HCT116 (cell line): ENCODE measurements around the gene KIAA0319L. TPM values are rescaled to one million over a fixed set of nuclear protein-coding genes. Genes with fewer than 3 reads are reported as not detected.

Source experiments
- ATAC-seq: fragments of 200-7000 bp; cut with Tn5 transposase; 2 replicates; pipeline ENCODE4 v1.9.1; 2020; ENCODE audit warnings: mild to moderate bottlenecking, moderate library complexity
- BruUV-seq: library from RNA; stranded (reverse); fragments of 400-500 nt; replicated peaks from 2 replicates; lab custom pipeline; 2021; lab: Mats Ljungman, UMichigan
- CTCF ChIA-PET: fragments of 300-600 bp; sonication (Branson Sonifier 250); formaldehyde crosslinking; loops from one replicate; lab custom pipeline; 2021; ENCODE audit warnings: antibody characterized with exemption; lab: Charles Lee
- POLR2A ChIA-PET: fragments of 300-600, 350-600 bp; sonication (Branson Sonifier 250); formaldehyde crosslinking; loops from one replicate; lab custom pipeline; 2021; ENCODE audit warnings: antibody characterized with exemption; lab: Charles Lee
- RAD21 ChIA-PET, 2 experiments: fragments of 300-600 bp; sonication (Branson Sonifier 250); formaldehyde crosslinking; loops; one replicate each; lab custom pipeline; 2023; ENCODE audit warnings: low total read pairs in 2 of 2; ENCODE audit not compliant: uncharacterized antibody in 2 of 2, unreplicated experiment in 2 of 2, low non-redundant PET in 1 of 2; lab: Charles Lee
- DNase-seq: peaks from one replicate; pipeline ENCODE4 v3.0.0-alpha.2; 2010; ENCODE audit warnings: low read depth, low spot score
- H2AFZ ChIP-seq: fragments of 200-600 bp; shearing (Covaris generic), sonication (generic); 2 replicates; pipeline ENCODE4 v1.6.1; 2017; ENCODE audit warnings: low read depth, mixed run types, mixed read lengths, antibody characterized with exemption, low read length; ENCODE audit not compliant: poor library complexity, severe bottlenecking
- H3K27ac ChIP-seq: 2 replicates; pipeline ENCODE4 v1.5.1; 2012; ENCODE audit warnings: low read depth, low read length
- H3K27me3 ChIP-seq: fragments of 200-600 bp; sonication (generic); 2 replicates; pipeline ENCODE4 v1.6.1; 2016; ENCODE audit warnings: mixed run types, low read length, mixed read lengths; ENCODE audit not compliant: insufficient read depth
- H3K36me3 ChIP-seq, 2 experiments: fragments of 200-500 bp in 1 of 2; fragments of 200-600 bp in 1 of 2; sonication (Bioruptor generic) in 1 of 2; sonication (generic) in 1 of 2; 2 replicates each; pipeline versions ENCODE4 v1.5.1 to v1.6.1; 2014 to 2016; ENCODE audit warnings: low read length in 2 of 2, inconsistent platforms in 1 of 2, mixed read lengths in 1 of 2, mixed run types in 1 of 2; ENCODE audit not compliant: insufficient read depth in 2 of 2, control insufficient read depth in 1 of 2
- H3K4me1 ChIP-seq, 2 experiments: fragments of 200-600 bp in 1 of 2; sonication (generic) in 1 of 2; 2 replicates each; pipeline versions ENCODE4 v1.5.1 to v1.6.1; 2012 to 2017; ENCODE audit warnings: low read length in 2 of 2, inconsistent platforms in 1 of 2, mild to moderate bottlenecking in 1 of 2, mixed read lengths in 1 of 2, mixed run types in 1 of 2, moderate library complexity in 1 of 2; ENCODE audit not compliant: insufficient read depth in 2 of 2, control insufficient read depth in 1 of 2
- H3K4me2 ChIP-seq: fragments of 200-600 bp; sonication (generic); 2 replicates; pipeline ENCODE4 v1.6.1; 2017; ENCODE audit warnings: mixed run types, low read length, mixed read lengths
- H3K4me3 ChIP-seq, 2 experiments: fragments of 200-600 bp in 1 of 2; sonication (generic) in 1 of 2; replicated peaks in 1 of 2; 2 replicates each; pipeline ENCODE4 v1.5.1; 2011 to 2016; ENCODE audit warnings: low read length in 2 of 2, control low read depth in 1 of 2, low read depth in 1 of 2, mild to moderate bottlenecking in 1 of 2, mixed read lengths in 1 of 2, mixed run types in 1 of 2
- H3K79me2 ChIP-seq: fragments of 200-600 bp; sonication (generic); 2 replicates; pipeline ENCODE4 v1.6.1; 2017; ENCODE audit warnings: mild to moderate bottlenecking, mixed run types, low read length, moderate library complexity, mixed read lengths; ENCODE audit not compliant: insufficient read depth
- H3K9ac ChIP-seq: fragments of 200-600 bp; sonication (generic); 2 replicates; pipeline ENCODE4 v1.6.1; 2016; ENCODE audit warnings: low read length, mixed read lengths
- H3K9me2 ChIP-seq: fragments of 200-600 bp; sonication (generic), shearing (Covaris generic); 2 replicates; pipeline ENCODE4 v1.6.1; 2017; ENCODE audit warnings: mixed run types, mild to moderate bottlenecking, moderate library complexity; ENCODE audit not compliant: insufficient read depth
- H3K9me3 ChIP-seq, 2 experiments: fragments of 200-500 bp in 1 of 2; fragments of 200-600 bp in 1 of 2; sonication (Bioruptor generic) in 1 of 2; sonication (generic) in 1 of 2; 2 replicates each; pipeline ENCODE4 v1.6.1; 2014 to 2017; ENCODE audit warnings: low read length in 2 of 2, mixed read lengths in 2 of 2, inconsistent platforms in 1 of 2, low read depth in 1 of 2, mild to moderate bottlenecking in 1 of 2, mixed run types in 1 of 2, moderate library complexity in 1 of 2; ENCODE audit not compliant: control insufficient read depth in 1 of 2, insufficient read depth in 1 of 2
- H4K20me1 ChIP-seq: fragments of 200-600 bp; sonication (generic), shearing (Covaris generic); 2 replicates; pipeline ENCODE4 v1.6.1; 2017; ENCODE audit warnings: mixed run types, mild to moderate bottlenecking, moderate library complexity; ENCODE audit not compliant: insufficient read depth
- ATF3 ChIP-seq: IDR thresholded peaks from 2 replicates; pipeline ENCODE4 v1.6.1; 2012
- EGR1 ChIP-seq: IDR thresholded peaks from 2 replicates; pipeline ENCODE4 v1.6.1; 2012; ENCODE audit warnings: low read depth
- EZH2 ChIP-seq: fragments of 200-600 bp; sonication (generic); IDR thresholded peaks from 2 replicates; pipeline ENCODE4 v1.6.1; 2017; ENCODE audit warnings: antibody characterized with exemption, mixed run types
- MAX ChIP-seq: IDR thresholded peaks from 2 replicates; pipeline ENCODE4 v1.6.1; 2012
- POLR2AphosphoS5 ChIP-seq: IDR thresholded peaks from 2 replicates; pipeline ENCODE4 v1.6.1; 2011; ENCODE audit warnings: mild to moderate bottlenecking, low read depth, low read length, moderate library complexity
- SIN3A ChIP-seq: IDR thresholded peaks from 2 replicates; pipeline ENCODE4 v1.6.1; 2012; ENCODE audit warnings: low read depth
- SP1 ChIP-seq: IDR thresholded peaks from 2 replicates; pipeline ENCODE4 v1.6.1; 2012; ENCODE audit warnings: low read depth
- ZBTB33 ChIP-seq: IDR thresholded peaks from 2 replicates; pipeline ENCODE4 v1.6.1; 2011; ENCODE audit warnings: mild to moderate bottlenecking, low read length, moderate library complexity; ENCODE audit not compliant: insufficient replicate concordance; ENCODE audit errors: extremely low read depth
- ZNF274 ChIP-seq: fragments of 200-500 bp; sonication (Bioruptor generic); IDR thresholded peaks from 2 replicates; pipeline ENCODE4 v1.6.1; 2014; ENCODE audit warnings: mild to moderate bottlenecking, low read depth, low read length, inconsistent platforms
- intact Hi-C: fragments of 100-400 bp; cut with micrococcal nuclease; formaldehyde crosslinking; loops from 2 replicates; pipeline ENCODE4 v1.10.0; 2022
- total RNA-seq: library from RNA; stranded (reverse); gene quantifications from one replicate; pipeline ENCODE4 v1.2.1, GENCODE V29; 2021; ENCODE audit not compliant: unreplicated experiment

Gene KIAA0319L
- total RNA-seq, 1 experiment from 2014 or later = 35.6 TPM

GRCh38 chr1:35430762-35431161, 126.4 kb downstream of the KIAA0319L start:
- ChIA-PET CTCF (no interaction called here), RAD21 (no interaction called here)
- BruUV-seq = no TSS peak

More at GRCh38 chr1:35430762-35431161, 126.4 kb downstream of the KIAA0319L start:
- Histone ChIP-seq H3K4me2 (no peak overlapping the region), H3K9me2 (no peaks in the 10 kb centered on the region)
- intact Hi-C loops = no loop called here
- ATAC-seq = no peak
- TF ChIP-seq EZH2 (no peak), EGR1 (no peak), SIN3A (no peak), POLR2AphosphoS5 (no peak), ATF3 (no peak), MAX (no peak), SP1 (no peak), ZBTB33 (no peak), ZNF274 (no peak)
- TF ChIP-seq, all 23 proteins: peak for 0
- no peak overlapping the region for H3K4me3 ChIP-seq
- no peaks in the 10 kb centered on the region for H4K20me1 ChIP-seq
- H2AFZ ChIP-seq = no peak overlapping the region
- POLR2A ChIA-PET = no interaction called here
- peaks cover 2 to 6% of the 10 kb centered on the region in 2 experiments; a peak in 1 of 4 replicates for H3K36me3 ChIP-seq
- no peak overlapping the region for H3K27ac ChIP-seq
- H3K9ac ChIP-seq = no peak overlapping the region
- no peak for DNase-seq
- no peaks in the 10 kb centered on the region for H3K9me3 ChIP-seq
- no peaks in the 10 kb centered on the region for H3K79me2 ChIP-seq
- H3K4me1 ChIP-seq = no peaks in the 10 kb centered on the region
- no peaks in the 10 kb centered on the region for H3K27me3 ChIP-seq
